ENCODE measurements around the gene ZNF324. TPM values are rescaled to one million over a fixed set of nuclear protein-coding genes. Genes with fewer than 3 reads are reported as not detected.
"Not testable (repeated sequence)": the region's sequence is repeated elsewhere in the genome, so short reads cannot be mapped to it uniquely, and the experiment has no call there.

The ZNF324 gene
- total RNA-seq, 1 experiment from 2014 or later: 8.1 TPM

DNA sequence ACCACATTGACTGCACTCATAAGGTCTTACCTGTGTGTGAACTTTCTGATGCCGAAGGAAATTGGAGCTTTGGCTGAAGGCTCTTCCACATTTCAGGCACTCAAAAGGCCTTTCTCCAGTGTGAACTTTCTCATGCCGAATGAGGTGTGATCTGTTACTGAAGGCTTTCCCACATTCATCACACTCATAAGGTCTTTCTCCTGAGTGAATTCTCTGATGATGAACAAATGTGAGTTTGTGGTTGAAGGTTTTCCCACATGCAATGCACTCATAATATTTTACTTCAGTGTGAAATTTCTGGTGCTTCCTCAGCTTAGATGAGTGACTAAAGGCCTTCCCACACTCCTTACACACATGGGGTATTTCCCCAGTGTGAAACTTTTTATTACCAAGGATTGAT is 32.7 kb upstream of the ZNF324 start:
- Histone ChIP-seq H3K27ac (no peak overlapping the region), H3K4me1 (replicated peaks; ENCODE audit: insufficient read depth) (no peaks in the 10 kb centered on the region), H3K27me3 (ENCODE audit: insufficient read depth, low read depth) (no peaks in the 10 kb centered on the region), H3K9me3 (ENCODE audit: insufficient read depth, low read depth) (peaks cover 11% of the 10 kb centered on the region; the same call in 1 of the 2 replicates), H3K4me2 (no peak overlapping the region), H3K36me3 (ENCODE audit: low read depth) (no peaks in the 10 kb centered on the region), H3K9me2 (ENCODE audit: insufficient read depth) (no peaks in the 10 kb centered on the region), H3K4me3 (no peak overlapping the region), H3K79me2 (ENCODE audit: low read depth) (no peaks in the 10 kb centered on the region), H3F3A (ENCODE audit: insufficient read depth, low read depth) (no peaks in the 10 kb centered on the region), H4K20me1 (ENCODE audit: insufficient read depth) (no peaks in the 10 kb centered on the region), H2AFZ (no peak overlapping the region)
- DNase-seq: no peak
- no TSS peak for BruUV-seq (replicated peaks)
- CTCF ChIA-PET: no interaction called here
- TF ChIP-seq CTCF (conservative IDR thresholded peaks at IDR 0.05): no peak
- intact Hi-C loops (cut with micrococcal nuclease; ENCODE audit: unreplicated experiment): no loop called here
- POLR2A ChIA-PET (ENCODE audit: unreplicated experiment): no interaction called here

- Histone ChIP-seq H3K36me3 (ENCODE audit: low read depth) (no peaks in the 10 kb centered on the region), H3K4me3 (peak within 1 kb of the TSS; percentile 39; the same call in 1 of the 2 replicates), H3K79me2 (ENCODE audit: low read depth) (no peaks in the 10 kb centered on the region), H2AFZ (peak within 1 kb of the TSS; percentile 68; the same call in 1 of the 2 replicates), H3K27me3 (ENCODE audit: insufficient read depth, low read depth) (no peaks in the 10 kb centered on the region), H3K4me1 (replicated peaks; ENCODE audit: insufficient read depth) (no peaks in the 10 kb centered on the region), H3K9me2 (ENCODE audit: insufficient read depth) (no peaks in the 10 kb centered on the region), H4K20me1 (ENCODE audit: insufficient read depth) (no peaks in the 10 kb centered on the region), H3F3A (ENCODE audit: insufficient read depth, low read depth) (no peaks in the 10 kb centered on the region), H3K4me2 (peak within 1 kb of the TSS; percentile 53), H3K27ac (no peak within 1 kb of the TSS), H3K9me3 (ENCODE audit: insufficient read depth, low read depth) (no peaks in the 10 kb centered on the region)
- BruUV-seq (replicated peaks): TSS peak; percentile 93
- CTCF ChIA-PET: no interaction called here
- intact Hi-C loops (cut with micrococcal nuclease; ENCODE audit: unreplicated experiment): no loop called here
- POLR2A ChIA-PET (ENCODE audit: unreplicated experiment): interaction anchor here (0.7 kb wide), 1 partner anchor 595 kb away, joined by 4 read pairs; no protein-coding TSS in a partner anchor
- DNase-seq: peak; percentile 66 to 71
- TF ChIP-seq CTCF (conservative IDR thresholded peaks at IDR 0.05): no peak
- no peak for TF ChIP-seq EZH2 (IDR thresholded peaks at IDR 0.05; ENCODE audit: low read depth)
Observed at GRCh38 chr19:58439576-58440554, 27.0 kb upstream of the ZNF324 start, which contains the start of gene ZNF132. ZNF132 (minus strand) TSS chr19:58440153; CDS start chr19:58439821, 332 bp downstream.

DNA sequence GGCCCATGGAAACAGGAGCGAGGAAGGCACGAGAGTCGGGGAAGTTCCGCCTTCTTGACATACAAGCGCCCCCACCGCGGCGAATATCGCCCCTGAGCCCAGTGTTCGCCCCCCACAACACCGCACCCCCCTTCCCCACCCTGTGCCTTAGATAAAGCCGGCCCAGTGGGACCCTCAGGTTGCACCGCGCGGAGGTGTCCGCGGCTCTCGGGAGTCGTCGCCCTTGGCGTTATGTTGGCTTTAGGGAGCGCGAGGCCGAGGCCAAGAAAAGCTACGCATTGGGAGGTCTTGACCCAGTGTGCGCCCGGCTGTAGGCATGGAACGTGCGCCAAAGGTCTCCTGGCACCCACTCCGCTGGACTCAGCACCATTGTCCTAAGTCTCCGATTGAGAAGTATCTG is 26.3 kb upstream of the ZNF324 start:
- no peaks in the 10 kb centered on the region for H3K9me3 ChIP-seq (ENCODE audit: insufficient read depth, low read depth)
- no peak overlapping the region for H2AFZ ChIP-seq
- intact Hi-C loops (cut with micrococcal nuclease; ENCODE audit: unreplicated experiment): no loop called here
- no peaks in the 10 kb centered on the region for H3K36me3 ChIP-seq (ENCODE audit: low read depth)
- no peaks in the 10 kb centered on the region for H3F3A ChIP-seq (ENCODE audit: insufficient read depth, low read depth)
- ChIA-PET POLR2A (ENCODE audit: unreplicated experiment) (interaction anchor here (0.7 kb wide), 1 partner anchor 596 kb away, joined by 4 read pairs; no protein-coding TSS in a partner anchor), CTCF (no interaction called here)
- TSS peak; percentile 17 for BruUV-seq (replicated peaks)
- no peaks in the 10 kb centered on the region for H3K9me2 ChIP-seq (ENCODE audit: insufficient read depth)
- DNase-seq: no peak
- no peaks in the 10 kb centered on the region for H3K4me1 ChIP-seq (replicated peaks; ENCODE audit: insufficient read depth)
- TF ChIP-seq CTCF (conservative IDR thresholded peaks at IDR 0.05) (no peak), EZH2 (IDR thresholded peaks at IDR 0.05; ENCODE audit: low read depth) (no peak)
- H3K4me2 ChIP-seq: peak overlapping the region; percentile 53; the same call in 1 of the 2 replicates
- H3K27ac ChIP-seq: no peak overlapping the region
- H3K4me3 ChIP-seq: no peak overlapping the region; the same call in 1 of the 2 replicates
- H3K79me2 ChIP-seq (ENCODE audit: low read depth): no peaks in the 10 kb centered on the region
- no peaks in the 10 kb centered on the region for H4K20me1 ChIP-seq (ENCODE audit: insufficient read depth)
- H3K27me3 ChIP-seq (ENCODE audit: insufficient read depth, low read depth): no peaks in the 10 kb centered on the region

DNA sequence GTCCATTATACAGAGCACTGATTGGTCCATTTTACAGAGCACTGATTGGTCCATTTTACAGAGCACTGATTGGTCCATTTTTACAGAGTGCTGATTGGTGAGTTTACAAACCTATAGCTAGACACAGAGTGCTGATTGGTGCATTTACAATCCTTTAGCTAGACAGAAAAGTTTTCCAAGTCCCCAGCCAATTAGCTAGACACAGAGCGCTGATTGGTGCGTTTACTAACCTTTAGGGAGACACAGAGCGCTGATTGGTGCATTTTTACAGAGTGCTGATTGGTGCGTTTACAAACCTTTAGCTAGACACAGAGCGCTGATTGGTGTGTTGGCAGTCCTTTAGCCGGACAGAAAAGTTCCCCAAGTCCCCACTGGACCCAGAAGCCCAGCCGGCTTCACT is 23.9 kb upstream of the ZNF324 start:
- H3K4me2 ChIP-seq; H3K4me1 ChIP-seq (replicated peaks; ENCODE audit: insufficient read depth); H3K9me3 ChIP-seq (ENCODE audit: insufficient read depth, low read depth); H3K36me3 ChIP-seq (ENCODE audit: low read depth); H3F3A ChIP-seq (ENCODE audit: insufficient read depth, low read depth); H3K9me2 ChIP-seq (ENCODE audit: insufficient read depth); H3K27ac ChIP-seq; H2AFZ ChIP-seq; H4K20me1 ChIP-seq (ENCODE audit: insufficient read depth); intact Hi-C loops (cut with micrococcal nuclease; ENCODE audit: unreplicated experiment); DNase-seq; H3K4me3 ChIP-seq; H3K27me3 ChIP-seq (ENCODE audit: insufficient read depth, low read depth); H3K79me2 ChIP-seq (ENCODE audit: low read depth); BruUV-seq (replicated peaks): not testable (repeated sequence)
- ChIA-PET POLR2A (ENCODE audit: unreplicated experiment) (interaction anchor here (0.6 kb wide), 1 partner anchor 65 kb away, joined by 9 read pairs; no protein-coding TSS in a partner anchor), CTCF (interaction anchor here (0.6 kb wide), 1 partner anchor 22 kb away, joined by 6 read pairs; no protein-coding TSS in a partner anchor)

- H3K4me2 ChIP-seq; H3K27me3 ChIP-seq (ENCODE audit: insufficient read depth, low read depth); H2AFZ ChIP-seq; H3K9me2 ChIP-seq (ENCODE audit: insufficient read depth); H3K9me3 ChIP-seq (ENCODE audit: insufficient read depth, low read depth); CTCF ChIA-PET; H3K4me3 ChIP-seq; BruUV-seq (replicated peaks); H3K36me3 ChIP-seq (ENCODE audit: low read depth); H3K27ac ChIP-seq; H3F3A ChIP-seq (ENCODE audit: insufficient read depth, low read depth); H3K79me2 ChIP-seq (ENCODE audit: low read depth); H3K4me1 ChIP-seq (replicated peaks; ENCODE audit: insufficient read depth); H4K20me1 ChIP-seq (ENCODE audit: insufficient read depth); DNase-seq; POLR2A ChIA-PET (ENCODE audit: unreplicated experiment); intact Hi-C loops (cut with micrococcal nuclease; ENCODE audit: unreplicated experiment): not testable (repeated sequence)
Observed at GRCh38 chr19:58448860-58449259, 18.0 kb upstream of the ZNF324 start.

Data from PC-9 (cell line).